ENCODE measurements around the gene FNDC3B. TPM values are rescaled to one million over a fixed set of nuclear protein-coding genes. Genes with fewer than 3 reads are reported as not detected.

The FNDC3B gene
- total RNA-seq, 1 donor from 2014 or later = 68.5 TPM

GRCh38 chr3:172317984-172318383, 278.6 kb downstream of the FNDC3B start:
- H3K9me3 ChIP-seq = no peaks in the 10 kb centered on the region
- intact Hi-C loops (cut with DNase I) = no loop called here
- H3K4me3 ChIP-seq = no peak overlapping the region
- H3K4me1 ChIP-seq = peaks cover 68% of the 10 kb centered on the region
- H3K27me3 ChIP-seq = no peaks in the 10 kb centered on the region
- H3K27ac ChIP-seq = peak overlapping the region; percentile 59
- TF ChIP-seq POLR2AphosphoS5 (IDR thresholded peaks at IDR 0.05; ENCODE audit: insufficient read depth in 1 of 2, low read depth in 1 of 2) (peak; percentile 54 to 76), CTCF (IDR thresholded peaks at IDR 0.05) (no peak), POLR2A (IDR thresholded peaks at IDR 0.05) (no peak)
- DNase-seq (ENCODE audit: extremely low spot score in 2 of 2) = no peak
- no peaks in the 10 kb centered on the region for H3K36me3 ChIP-seq

- H3K9me3 ChIP-seq = no peaks in the 10 kb centered on the region
- no peak overlapping the region for H3K4me3 ChIP-seq
- intact Hi-C loops (cut with DNase I) = no loop called here
- no peaks in the 10 kb centered on the region for H3K36me3 ChIP-seq
- peaks cover 58% of the 10 kb centered on the region for H3K4me1 ChIP-seq
- DNase-seq (ENCODE audit: extremely low spot score in 2 of 2) = no peak
- H3K27ac ChIP-seq = peak overlapping the region; percentile 59
- no peak for TF ChIP-seq POLR2A (IDR thresholded peaks at IDR 0.05)
- no peak for TF ChIP-seq POLR2AphosphoS5 (IDR thresholded peaks at IDR 0.05; ENCODE audit: insufficient read depth in 1 of 2, low read depth in 1 of 2)
- TF ChIP-seq CTCF (IDR thresholded peaks at IDR 0.05) = no peak
- H3K27me3 ChIP-seq = no peaks in the 10 kb centered on the region
Measured at GRCh38 chr3:172319595-172319994, 280.2 kb downstream of the FNDC3B start.

- Histone ChIP-seq H3K27me3 (no peaks in the 10 kb centered on the region), H3K4me1 (peaks cover 52% of the 10 kb centered on the region), H3K4me3 (no peak overlapping the region), H3K27ac (peak overlapping the region; percentile 59), H3K9me3 (no peaks in the 10 kb centered on the region), H3K36me3 (no peaks in the 10 kb centered on the region)
- intact Hi-C loops (cut with DNase I) = no loop called here
- DNase-seq (ENCODE audit: extremely low spot score in 2 of 2) = no peak
- TF ChIP-seq CTCF (IDR thresholded peaks at IDR 0.05) (no peak), POLR2AphosphoS5 (IDR thresholded peaks at IDR 0.05; ENCODE audit: insufficient read depth in 1 of 2, low read depth in 1 of 2) (no peak), POLR2A (IDR thresholded peaks at IDR 0.05) (no peak)
Measured at GRCh38 chr3:172320468-172320867, 281.1 kb downstream of the FNDC3B start.

GRCh38 chr3:172321035-172321434, 281.7 kb downstream of the FNDC3B start:
- H3K27ac ChIP-seq = peak overlapping the region; percentile 59
- TF ChIP-seq POLR2AphosphoS5 (IDR thresholded peaks at IDR 0.05; ENCODE audit: insufficient read depth in 1 of 2, low read depth in 1 of 2) = no peak
- TF ChIP-seq CTCF (IDR thresholded peaks at IDR 0.05) = no peak
- no peak for TF ChIP-seq POLR2A (IDR thresholded peaks at IDR 0.05)
- intact Hi-C loops (cut with DNase I) = no loop called here

GRCh38 chr3:172323894-172324610, 284.7 kb downstream of the FNDC3B start:
- Histone ChIP-seq H3K4me1 (peaks cover 18% of the 10 kb centered on the region), H3K27me3 (no peaks in the 10 kb centered on the region), H3K4me3 (no peak overlapping the region), H3K27ac (no peak overlapping the region), H3K9me3 (no peaks in the 10 kb centered on the region), H3K36me3 (peaks cover 0 to 7% of the 10 kb centered on the region in 2 donors)
- intact Hi-C loops (cut with DNase I) = no loop called here
- no peak for DNase-seq (ENCODE audit: extremely low spot score in 2 of 2)
- no peak for TF ChIP-seq POLR2A (IDR thresholded peaks at IDR 0.05)
- TF ChIP-seq POLR2AphosphoS5 (IDR thresholded peaks at IDR 0.05; ENCODE audit: insufficient read depth in 1 of 2, low read depth in 1 of 2) = no peak
- no peak for TF ChIP-seq CTCF (IDR thresholded peaks at IDR 0.05)

More at GRCh38 chr3:172321035-172321434, 281.7 kb downstream of the FNDC3B start:
- Histone ChIP-seq H3K4me3 (no peak overlapping the region), H3K36me3 (no peaks in the 10 kb centered on the region), H3K9me3 (no peaks in the 10 kb centered on the region), H3K4me1 (peaks cover 47% of the 10 kb centered on the region), H3K27me3 (no peaks in the 10 kb centered on the region)
- no peak for DNase-seq (ENCODE audit: extremely low spot score in 2 of 2)

Measured in vagina (tissue), 2 donors.